Activated CD8-positive, alpha-beta memory T cell treated with anti-CD3 and anti-CD28 coated beads, Interleukin-2, amount 50 U/mL, for 24 hours (primary cell): ENCODE results near the gene AQP12B.

Source experiments
- DNase-seq: peaks from one replicate; pipeline ENCODE4 v3.0.0-alpha.2; 2020; ENCODE audit errors: extremely low read depth

Gene AQP12B

DNA sequence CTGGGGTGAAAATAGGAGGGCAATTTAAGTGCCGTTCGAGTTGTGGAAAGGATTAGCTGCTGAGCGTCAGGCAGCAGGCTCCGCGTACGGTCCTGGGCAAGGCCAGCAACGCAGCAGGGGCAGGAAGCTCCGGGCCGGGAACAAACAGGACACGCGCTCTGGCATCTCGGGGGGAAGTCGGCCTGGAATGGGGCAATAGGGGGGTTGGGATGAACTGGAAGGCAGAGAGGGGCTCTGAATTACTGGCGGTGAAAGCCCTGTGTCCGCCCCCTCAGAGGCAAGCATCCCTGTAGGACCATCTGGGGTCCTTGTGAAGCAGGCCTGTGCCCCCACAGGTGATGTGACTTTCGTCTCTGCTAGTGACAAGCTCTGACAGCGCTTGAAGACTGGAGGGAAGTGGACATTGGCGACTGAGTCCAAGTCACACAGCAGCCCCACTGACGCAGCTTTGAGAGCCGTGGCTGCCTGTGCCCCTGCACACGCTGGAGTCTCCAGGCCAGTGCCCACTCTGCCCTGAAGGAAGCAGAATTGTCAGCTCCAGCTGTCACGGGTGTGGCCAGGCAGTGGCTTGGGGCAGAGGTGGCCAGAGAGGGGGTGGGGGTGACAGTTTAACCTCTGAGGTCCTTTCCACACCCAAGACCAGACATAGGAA lies 35.1 kb downstream of the AQP12B start:
- DNase-seq, result no peak

DNA sequence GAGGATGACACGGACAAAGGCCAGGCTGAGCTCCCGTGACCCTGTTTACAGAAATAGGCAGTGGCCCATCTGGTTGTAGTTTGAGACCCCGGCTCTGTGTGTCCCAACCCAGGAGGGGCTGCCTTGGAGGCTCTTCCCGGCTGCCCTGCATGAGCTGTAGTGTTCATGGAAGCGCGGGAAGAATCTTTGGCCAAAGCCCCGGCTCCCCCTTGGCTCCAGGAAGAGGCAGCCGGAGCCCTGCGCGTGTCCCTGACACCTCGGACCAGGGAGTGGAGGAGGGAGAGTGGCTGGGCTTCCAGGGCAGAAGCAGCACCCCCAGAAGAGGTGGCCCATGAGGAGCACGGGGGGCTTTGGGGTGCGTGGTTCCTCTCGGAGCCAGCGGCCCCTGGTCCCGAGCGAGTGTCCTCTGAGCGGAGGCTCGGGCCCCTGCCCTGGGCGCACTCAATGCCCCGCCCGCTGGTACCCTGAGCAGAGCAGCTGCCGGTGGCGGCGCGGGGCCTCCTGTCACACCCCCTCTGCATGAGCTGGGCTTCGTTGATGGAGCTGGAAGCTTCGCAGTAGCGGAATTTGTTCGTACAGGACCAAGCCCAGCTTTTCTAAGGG lies 35.7 kb downstream of the AQP12B start:
- DNase-seq, result no peak

DNA sequence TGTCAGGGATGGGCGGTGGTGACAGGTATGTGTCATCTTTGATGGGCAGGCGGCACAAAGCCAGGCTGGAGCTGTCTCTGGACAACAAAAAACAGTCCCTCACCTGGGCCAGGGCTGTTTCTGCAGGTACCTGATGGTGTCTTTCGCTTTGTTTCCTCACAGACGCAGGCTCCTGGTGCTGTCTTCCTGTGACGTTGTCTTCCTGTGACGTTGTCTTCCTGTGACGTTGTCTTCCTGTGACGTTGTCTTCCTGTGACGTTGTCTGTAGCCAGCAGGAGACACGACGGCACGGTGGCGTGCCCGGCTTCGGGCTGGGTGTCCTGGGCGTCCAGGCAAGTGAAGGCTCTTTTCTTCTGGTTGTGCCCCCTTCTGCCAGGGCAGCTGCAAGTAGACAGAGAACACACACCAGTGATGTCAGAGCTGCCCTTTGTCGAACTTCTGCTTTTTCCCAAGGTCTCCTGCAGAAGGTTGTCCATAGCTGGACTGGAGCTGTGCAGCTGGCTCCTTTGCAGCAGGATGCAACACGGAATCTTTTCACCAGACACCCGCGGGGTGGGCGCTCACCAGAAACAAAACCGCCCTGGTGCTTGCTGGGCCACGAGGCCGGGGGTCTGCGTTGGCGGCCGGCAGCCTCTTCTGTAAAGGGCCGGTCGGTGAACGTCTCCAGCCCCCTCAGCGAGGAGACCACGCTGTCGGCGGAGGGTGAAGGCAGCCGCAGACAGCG lies 36.3 kb downstream of the AQP12B start:
- DNase-seq, result no peak

DNA sequence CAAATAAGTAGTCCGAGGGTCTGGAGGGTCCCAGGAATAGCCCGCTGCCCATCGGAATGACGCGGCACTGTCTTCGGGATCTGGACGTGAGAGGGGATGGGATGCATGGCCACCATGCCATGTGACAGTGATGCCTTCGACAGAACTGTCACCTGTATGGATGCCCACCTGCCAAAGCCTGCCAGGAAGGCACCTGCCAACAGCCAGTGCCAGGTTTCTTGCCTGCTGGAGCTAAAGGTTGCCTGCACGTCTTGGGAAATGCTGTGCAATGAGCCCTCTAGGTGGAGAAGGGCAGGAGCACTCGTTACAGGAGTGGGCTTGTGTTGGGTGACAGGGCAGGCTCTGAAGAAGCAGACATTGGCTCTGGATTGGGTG lies 36.9 kb downstream of the AQP12B start:
- DNase-seq, result no peak

DNA sequence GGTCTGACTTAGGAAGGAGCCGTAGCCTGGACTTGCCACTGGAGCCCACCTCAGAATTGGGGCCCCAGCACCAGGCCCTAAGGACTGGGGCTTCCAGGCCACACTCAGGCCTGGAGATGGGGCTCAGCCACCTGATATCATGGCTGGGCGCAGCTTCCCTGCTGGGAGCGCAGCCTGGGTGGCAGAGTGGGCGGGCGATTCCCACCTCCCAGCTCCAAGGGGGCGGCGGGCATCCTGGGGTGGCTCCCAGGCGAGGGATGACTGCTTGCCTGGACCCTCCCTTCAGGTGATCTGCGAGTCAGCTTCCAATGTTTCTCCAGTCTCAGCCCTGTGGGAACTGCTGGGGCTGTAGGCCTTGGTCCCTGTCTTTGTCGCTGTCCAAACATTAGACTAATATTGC lies 37.3 kb downstream of the AQP12B start:
- DNase-seq, result no peak

DNA sequence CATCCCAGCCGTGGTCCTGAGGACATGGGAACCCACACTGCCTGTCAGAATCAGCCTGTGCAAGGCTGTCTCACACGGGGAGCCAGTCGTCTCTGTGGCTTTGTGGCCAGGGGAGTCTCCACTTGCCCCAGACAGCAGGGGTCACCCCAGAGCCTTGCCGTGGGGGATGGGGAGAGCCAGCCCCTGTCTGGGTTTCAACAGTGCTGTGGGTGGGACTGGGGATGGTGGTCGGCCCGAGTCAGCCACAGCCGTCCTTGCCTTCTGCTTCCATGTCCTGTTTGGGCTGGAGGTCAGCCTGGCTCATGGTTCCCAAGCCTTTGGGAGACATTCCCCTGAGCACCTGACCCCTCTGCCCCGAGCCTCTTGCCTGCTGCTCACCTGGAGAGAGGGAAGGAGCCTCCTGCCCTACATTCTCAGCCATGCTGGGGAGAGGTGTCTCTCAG lies 37.8 kb downstream of the AQP12B start:
- no peak for DNase-seq

DNA sequence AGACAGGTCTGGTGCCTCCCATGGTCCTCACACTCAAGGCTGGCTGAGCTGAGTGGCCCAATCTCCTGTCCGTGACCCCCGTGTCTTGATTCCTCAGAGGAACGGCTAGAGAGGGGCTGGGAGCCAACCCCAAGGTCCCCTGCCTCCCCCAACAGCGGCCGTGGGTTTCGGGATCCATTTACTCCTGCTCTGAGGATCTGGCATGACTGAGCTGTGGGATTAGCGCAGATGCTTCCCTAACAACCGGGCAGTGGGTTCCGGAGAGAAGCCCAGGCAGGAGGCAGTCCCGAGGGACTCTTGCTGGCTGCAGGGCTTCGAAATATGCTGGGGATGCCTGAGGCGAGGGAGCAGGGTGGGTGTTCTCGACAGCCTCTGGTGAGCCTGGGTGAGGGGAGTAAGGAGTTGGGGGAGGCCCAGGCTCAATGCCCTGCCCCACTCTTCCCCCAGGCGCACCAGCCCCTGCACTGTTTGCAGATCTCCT lies 38.5 kb downstream of the AQP12B start:
- no peak for DNase-seq

DNA sequence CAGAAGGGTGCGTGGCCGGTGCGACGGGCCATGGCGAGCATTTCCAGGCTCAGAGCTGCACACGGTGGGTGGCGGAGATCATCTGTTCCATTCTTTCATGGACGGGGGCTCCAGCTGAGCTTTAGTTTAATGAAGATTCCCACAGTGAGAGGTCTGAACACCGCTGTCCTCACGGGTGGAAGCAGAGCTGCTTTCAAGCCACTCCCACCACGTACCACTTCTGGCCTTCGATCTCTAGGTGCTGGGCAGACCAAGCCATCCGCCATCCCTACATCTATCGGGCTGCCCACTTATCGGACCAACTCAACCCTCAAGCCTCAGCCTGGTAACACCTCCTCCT lies 38.9 kb downstream of the AQP12B start:
- no peak for DNase-seq

DNA sequence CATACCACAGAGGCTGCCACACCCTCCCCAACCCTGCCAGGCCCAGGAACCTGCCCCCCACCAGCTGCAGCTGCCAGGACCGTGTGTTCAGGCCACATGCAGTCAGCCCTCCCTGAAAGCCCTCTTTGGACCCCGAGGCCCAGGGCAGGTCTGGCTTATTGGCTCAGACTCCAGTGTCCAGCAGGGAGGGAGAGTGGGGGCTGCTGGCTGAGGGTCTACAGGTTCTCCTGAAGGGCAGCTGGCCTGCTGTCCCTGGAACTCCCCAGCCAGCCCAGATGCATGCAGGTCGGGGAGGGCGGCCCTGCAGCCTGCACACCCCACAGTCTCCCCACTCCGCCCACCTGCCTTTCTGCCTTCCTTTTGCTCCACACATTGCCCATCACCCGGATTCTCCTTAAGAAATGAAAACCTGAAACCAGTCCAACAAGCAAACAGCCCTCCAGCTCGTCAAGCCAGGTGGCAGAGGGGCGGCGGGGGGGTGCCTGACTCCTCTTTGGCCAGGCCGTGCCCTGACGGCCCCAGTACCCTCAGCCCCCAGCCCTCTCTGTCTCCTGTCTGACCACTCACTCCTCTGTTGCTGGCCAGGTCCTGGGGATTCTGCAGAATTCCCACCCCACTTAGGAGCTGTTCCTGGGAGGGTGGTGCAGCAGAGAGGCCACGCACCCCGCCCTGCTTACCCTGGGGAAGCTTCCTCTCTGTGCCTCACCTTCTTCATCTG lies 39.4 kb downstream of the AQP12B start:
- DNase-seq, result no peak

DNA sequence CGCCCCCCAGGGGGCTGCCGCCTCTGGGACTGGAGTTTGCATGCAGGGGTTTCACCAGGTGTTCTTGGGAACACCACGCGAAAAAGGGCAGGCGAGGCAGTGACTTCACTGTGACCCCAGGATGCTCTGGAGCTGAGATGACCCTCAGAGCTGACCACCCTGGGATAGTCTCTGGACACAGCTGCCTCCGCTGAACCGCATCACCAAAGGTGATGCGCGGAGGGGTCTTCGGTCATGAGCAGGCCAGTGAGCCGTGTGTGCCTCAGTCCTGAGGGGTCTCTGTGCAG lies 39.9 kb downstream of the AQP12B start:
- no peak for DNase-seq

DNA sequence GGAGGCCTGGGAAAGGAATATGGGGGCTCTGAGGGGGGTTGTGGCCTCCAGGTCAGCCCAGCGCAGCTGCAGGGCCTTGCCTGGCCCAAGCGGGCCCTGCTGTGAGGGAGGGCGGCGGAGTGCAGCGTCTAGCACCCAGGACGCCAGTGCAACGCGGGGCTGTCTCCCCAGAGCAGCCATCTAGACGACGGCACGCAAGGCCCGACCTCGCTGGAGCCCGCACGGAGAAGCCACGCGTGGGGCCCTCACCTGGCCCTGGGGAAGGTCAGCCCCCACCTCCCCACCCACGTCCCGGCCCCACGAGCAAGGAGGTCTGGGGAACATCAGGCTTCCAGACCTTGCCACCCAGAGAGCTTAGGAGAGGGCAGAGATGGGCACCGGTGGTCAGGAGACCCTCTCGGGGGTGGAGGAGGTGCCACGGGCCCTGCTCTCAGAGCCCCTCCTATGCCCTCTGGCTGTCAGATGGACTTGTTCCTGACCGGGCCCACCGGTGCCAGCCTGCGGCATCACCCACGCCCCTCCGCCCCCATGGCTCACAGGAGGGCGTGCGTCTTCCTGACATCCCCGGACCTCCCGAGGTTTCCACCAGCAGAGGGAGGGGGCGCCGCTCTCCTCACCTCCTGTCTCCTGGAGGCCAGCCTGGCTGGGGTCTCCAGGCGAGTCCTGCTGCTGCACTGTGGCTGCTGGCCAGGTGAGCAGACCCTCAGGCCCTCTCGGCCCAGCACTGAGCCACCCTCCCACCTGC lies 40.5 kb downstream of the AQP12B start:
- no peak for DNase-seq

DNA sequence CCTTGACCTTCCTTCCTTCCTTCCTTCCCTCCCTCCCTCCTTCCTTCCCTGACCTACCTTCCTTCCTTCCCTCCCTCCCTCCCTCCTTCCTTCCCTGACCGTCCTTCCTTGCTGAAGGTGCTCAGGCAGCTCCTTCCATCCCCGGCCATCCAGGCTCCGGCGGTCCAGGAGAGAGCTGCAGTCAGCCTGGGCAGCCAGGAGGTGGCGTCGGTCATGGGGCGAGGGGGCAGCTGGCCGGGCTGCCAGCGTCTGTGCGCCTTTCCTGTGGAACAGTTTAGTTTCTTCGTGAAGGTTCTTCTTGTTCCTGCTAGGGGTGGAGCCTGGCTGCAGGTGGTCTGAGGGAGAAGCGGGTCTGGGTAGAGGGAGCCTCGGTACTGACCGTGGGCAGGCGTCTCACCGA lies 41.7 kb downstream of the AQP12B start:
- no peak for DNase-seq

DNA sequence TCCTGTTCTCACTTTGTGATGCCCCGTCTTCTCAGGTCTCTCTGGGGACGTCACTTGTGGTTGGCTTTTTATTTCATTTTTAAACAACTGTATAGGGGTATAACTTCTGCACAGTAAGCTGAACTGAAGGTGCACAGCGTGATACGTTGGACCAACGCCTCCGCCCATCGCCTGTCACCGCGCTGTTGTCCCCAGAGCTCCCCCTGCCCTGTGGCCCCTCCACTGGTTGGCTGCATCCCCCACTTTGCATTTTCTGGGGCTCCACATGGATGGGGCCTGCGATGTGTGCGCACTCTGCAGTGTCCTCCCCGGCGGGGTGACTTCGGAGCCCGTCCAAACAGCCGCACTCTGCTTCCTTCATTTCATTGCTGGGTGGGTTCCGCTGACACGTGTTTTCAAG lies 43.1 kb downstream of the AQP12B start:
- DNase-seq, result no peak

DNA sequence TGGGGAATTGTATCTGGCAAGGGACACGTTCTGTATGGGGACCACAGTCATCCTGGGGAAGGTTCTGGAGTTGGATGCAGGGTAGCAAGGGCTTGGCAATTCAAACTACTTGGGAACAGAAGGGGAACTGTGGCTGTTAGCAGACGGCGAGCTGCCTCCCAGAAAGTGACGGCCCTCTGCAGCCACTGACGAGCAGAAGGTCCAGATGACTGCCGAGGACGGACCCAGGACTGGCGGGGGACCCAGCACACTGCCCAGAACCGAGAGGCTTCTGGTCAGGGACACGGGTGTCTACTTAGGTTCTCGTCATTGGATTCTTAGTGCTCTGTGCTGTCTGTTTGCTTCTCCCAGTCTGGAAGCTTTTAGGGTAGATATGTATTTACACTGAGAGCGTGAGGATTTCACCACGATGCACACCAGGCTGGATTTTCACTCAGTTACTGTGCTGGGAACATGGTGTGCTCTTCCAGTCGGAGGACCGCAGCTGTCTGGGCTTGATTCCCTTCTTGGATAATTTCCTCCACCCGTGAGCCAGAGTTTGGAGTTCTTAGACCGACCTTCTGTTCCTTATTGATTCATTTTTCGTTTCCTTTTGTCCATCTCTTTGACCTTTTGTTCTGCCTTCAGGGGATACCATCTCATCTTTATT lies 44.0 kb downstream of the AQP12B start:
- no peak for DNase-seq

DNA sequence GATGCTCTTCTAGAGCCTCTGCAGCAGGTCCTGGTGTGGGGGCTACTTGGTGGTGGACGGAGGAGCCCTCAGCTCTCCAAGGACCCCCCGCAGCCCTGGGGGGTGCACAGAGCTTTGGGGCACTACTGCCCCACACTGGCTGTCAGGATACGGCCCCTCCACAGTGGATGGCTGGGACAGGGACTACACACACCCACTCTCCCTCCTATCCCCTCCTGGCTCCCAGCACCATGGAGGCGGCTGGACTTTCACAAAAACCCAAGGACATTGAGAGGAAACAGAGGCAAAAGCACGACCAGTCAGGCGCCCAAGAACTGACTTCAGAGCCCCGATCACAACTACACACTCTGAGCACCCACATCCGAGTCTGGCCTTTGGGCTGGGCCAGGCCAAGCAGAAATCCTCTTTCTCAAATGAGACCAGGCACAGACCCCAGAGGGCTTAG lies 44.8 kb downstream of the AQP12B start:
- DNase-seq, result no peak

DNA sequence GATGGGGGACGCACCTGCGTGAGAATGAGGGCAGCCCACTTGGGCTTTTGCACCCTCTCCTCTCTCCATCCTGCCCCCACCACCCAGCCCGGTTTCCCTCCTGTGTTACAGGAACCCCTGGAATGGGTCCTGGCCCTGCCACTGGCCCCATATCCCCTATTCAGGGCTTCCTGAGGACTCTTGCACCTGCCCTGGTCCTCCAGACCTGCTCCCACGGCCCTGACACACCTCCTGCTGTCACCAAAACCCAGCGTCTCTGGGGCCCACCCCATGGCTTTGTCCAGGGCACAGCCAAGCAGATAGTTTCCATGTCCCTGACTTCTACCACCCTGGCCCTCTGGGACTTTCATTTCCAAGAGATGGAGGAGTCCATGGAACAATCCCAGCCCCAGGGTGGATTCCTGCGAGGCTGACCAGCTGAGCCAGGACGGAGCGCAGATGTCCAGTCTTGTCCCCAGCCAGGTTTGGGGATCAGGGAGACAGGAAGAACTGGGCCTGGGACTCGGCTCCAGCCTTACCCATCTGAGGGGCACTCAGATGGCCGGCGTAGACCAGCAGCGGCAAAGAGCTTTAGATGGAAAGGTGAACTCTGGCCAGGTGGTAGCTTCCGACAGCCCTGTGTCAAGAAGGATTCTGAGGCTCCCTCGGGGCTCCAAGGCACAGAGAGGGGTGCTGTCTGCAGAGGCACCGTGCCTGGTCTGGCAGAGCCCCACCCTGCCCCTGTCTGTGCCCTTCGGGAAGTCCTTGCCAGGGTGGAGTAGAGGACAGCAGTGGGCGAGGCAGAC lies 45.4 kb downstream of the AQP12B start:
- DNase-seq, result no peak

DNA sequence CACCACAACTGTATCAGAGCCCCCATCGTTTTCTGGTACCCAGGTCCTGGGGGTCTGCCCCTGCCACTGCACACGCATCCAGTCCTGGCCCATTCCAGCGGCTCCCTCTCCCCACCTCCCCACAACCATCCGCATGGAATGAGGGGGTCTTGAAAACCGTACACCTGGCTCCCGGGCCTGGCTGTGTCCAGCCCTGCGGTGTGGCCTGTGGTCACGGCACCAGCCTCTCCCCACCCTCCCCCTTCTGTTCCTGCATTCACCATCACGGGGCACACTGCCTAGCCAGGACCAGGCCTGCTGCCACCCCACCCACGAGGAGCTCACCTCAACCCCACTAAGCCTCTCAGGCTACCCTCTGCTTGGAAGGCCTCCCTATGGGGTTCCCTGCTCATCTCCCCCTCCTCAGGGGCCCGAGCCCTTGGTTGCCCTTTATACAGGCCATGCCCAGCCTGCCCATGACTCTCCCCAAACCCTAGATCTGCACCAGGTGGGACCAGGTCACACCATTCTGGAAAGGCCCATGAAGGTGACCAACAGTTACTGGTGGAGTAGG lies 46.0 kb downstream of the AQP12B start:
- DNase-seq, result no peak

DNA sequence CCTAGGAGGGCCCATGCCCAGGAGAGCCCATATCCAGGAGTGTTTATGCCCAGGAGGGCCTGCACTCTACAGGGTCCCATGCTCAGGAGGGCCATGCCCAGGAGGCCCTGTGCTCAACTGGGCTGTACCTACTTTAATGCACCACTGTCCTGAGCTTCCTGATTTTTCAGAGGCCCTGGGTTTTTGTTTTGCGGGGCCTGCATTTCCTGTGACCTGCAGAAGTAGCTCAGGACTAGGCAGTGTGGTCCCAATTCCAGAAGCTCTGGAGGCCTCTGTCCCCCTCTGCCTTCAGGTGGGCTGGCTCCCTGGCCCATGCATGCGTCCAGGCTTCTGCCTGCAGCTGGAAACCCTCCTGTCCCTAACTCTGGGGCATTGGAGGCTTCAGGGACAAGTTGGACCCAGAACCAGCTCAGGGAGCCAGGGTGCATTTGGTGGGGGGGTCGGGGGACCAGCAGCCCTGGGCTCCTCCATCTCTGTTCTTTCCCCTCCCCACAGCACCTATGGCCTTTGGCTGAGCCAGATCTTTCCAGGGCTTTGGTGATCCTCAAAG lies 46.6 kb downstream of the AQP12B start:
- DNase-seq, result no peak

DNA sequence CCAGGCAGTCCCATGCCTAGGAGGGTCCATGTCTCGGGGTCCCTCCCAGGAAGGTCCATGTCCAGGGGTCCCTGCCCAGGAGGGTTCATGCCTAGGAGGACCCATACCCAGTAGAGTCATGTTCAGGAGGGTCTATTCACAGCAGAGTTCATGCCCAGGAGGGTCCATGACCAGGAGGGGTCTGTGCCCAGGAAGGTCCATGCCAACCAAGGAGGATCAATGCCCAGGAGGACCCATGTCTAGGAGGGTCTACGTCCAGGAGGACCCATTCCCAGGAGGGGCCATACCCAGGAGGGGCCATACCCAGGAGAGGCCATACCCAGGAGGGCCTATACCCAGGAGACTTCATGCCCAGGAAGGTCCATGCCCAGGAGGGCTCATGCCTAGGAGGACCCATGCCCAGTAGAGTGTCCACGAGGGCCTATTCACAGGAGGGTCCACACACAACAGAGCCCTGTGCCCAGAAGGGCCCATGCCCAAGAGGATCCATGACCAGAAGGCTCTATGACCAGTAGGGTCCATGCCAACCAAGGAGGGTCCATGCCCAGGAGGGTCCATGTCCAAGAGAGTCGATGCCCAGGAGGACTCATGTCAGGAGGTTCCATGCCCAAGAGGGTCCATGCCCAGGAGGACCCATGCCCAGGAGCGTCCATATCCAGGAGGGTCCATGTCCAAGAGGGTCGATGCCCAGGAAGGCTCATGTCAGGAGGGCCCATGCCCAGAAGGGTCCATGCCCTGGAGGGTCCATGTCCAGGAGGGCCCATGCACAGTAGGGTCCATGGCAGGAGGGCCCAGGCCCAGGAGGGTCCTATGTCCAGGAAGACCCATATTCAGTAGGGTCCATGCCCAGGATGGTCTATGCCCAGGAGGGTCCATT lies 47.3 kb downstream of the AQP12B start:
- no peak for DNase-seq
